GM21737 (cell line): Measurements from ENCODE around the gene RIMS1.
A peak's percentile ranks its signal among the peaks of the same experiment; 100 is the strongest.

Experiments
- ATAC-seq: cut with Tn5 transposase; IDR thresholded peaks from one replicate; pipeline ENCODE4 v1.9.1; 2021; ENCODE audit warnings: mild to moderate bottlenecking, moderate library complexity; ENCODE audit not compliant: unreplicated experiment

RIMS1 gene

DNA sequence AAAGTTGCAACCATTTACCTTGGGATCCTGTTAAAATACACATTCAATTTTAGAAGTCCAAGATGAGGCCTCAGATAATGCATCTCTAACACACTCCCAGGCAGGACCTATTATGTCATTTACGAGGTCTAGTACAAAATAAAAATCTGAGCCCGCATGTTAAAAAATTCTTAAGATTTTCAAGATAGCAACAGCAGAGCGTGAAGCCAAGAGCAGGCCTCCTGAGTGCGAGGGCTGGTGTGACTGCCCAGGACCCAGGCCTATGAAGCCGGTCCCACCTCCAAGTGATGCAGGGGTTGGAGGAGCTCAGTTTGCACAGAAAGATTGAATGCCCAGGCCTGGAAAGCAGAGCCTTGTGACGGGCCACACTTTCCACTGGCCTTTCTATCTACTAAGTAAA, 524.4 kb downstream of the RIMS1 start:
- no peak for ATAC-seq

- peak; percentile 82 for ATAC-seq
These were observed 525.7 kb downstream of the RIMS1 start for GRCh38 chr6:72411872-72412708.

- no peak for ATAC-seq
These were observed 526.3 kb downstream of the RIMS1 start for GRCh38 chr6:72412709-72413044.

DNA sequence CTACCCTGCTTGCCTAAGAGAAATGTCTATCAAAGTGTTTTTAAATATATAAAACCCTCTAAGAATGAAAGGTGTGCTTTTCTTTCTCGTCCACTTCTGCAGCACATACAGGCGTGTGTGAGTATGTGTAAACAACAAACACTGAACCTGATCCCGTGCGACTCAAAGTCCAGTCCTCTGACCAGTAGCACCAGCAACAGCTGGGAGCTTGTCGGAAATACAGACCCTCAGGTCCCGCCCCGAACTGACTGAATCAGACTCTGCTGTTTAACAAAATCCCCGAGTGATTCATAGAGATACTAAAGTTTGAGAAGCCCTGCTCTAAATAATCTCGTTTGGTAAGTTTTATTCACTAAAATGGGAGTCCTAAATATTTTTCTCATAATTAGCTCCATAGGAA, 527.5 kb downstream of the RIMS1 start:
- ATAC-seq, result no peak

GRCh38 chr6:72414657-72415056, 528.3 kb downstream of the RIMS1 start:
- ATAC-seq, result no peak

- ATAC-seq, result no peak
These were observed 530.6 kb downstream of the RIMS1 start for GRCh38 chr6:72416744-72417465.

DNA sequence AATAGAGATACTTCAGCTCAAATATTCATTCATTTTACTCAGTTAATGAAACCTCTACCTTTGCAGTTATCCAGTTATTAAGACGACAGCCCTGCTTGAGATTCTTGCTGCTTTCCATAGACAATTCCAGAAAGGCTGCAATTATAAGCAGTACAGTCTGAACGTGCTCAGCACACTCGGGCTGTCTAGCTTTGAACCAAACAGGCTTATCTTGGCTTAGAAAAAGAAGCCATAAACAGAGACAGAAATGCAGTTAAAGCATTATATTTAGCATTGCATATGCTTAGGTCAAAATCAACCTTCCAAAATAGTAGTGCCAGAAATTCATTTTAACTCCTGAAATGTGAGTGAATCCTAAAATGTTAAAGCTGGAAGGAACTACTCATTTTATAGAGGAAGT, 531.4 kb downstream of the RIMS1 start:
- no peak for ATAC-seq

DNA sequence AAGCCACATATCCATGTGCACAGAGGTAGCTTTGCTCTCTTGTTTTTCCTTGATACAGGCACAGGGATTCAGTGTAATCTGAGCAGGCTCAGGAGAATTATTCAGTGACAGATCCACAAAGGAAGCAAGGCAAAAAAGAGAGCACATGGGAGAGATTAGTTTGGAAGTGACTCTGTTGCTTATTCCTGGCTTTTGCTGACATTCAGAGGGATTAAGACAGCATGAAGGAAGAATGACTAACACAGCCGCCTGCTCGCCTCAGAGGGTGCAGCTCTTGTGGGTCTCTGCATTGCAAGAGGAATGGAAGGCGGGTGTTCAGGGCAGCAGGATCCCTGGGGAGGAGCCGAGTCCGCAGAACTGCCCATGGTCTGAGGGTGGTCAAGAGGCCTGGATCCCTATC, 532.1 kb downstream of the RIMS1 start:
- ATAC-seq, result no peak

DNA sequence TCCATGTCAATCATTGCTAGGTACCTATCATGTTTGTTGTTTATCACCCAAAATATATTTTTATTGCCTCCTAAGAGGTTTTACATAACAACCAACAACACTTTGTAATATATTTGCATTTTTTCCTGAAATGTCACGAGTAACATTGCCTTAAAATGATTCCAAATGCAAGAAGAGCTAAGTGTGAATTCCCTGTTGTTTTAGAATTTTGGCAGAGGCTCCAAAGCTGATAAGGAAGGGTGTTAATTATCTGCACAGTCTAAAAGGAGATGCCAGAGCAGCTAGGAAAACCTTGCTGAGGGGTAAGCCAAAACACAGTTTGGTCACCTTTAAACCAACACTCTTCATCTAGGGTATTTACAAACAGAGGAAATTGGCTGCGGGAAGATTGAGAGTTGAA, 533.6 kb downstream of the RIMS1 start:
- ATAC-seq, result no peak

DNA sequence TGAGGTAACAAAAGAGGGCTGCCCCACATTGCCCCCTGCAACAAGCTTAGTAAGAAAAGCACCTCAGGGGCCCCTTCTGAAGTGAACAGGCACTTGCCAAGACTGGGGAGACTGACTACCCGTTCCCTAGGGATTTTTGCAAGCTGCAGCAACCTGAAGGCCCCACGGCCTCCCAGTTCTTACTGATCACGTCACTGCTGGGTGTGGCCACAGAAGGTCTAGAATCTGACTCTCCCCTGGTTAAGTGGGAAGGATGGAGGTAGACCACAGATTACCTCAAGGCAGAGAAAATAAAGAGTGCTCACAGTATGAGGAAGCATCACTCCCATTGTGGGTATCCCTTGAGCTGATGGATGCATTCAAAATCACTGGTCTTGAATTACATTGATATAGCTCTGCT, 534.1 kb downstream of the RIMS1 start:
- ATAC-seq, result no peak

DNA sequence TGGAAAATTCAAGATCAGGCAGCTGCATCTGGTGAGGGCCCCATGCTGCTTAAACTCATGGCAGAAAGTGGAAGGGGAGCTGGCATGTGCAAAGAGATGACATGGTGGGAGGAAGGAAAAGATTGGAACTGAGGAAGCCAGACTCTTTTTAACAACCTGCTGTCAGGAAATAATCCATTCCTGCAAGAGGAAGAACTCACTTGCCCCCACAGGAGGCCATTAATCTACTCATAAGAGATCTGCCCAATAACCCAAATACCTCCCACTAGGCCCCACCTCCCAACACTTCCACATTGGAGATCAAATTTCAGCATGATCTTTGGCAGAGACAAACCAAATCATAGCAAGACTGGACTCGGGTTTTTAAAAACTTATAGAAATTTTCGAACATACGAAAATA, 535.0 kb downstream of the RIMS1 start:
- ATAC-seq, result no peak

GRCh38 chr6:72422171-72422570, 535.8 kb downstream of the RIMS1 start:
- ATAC-seq, result no peak

DNA sequence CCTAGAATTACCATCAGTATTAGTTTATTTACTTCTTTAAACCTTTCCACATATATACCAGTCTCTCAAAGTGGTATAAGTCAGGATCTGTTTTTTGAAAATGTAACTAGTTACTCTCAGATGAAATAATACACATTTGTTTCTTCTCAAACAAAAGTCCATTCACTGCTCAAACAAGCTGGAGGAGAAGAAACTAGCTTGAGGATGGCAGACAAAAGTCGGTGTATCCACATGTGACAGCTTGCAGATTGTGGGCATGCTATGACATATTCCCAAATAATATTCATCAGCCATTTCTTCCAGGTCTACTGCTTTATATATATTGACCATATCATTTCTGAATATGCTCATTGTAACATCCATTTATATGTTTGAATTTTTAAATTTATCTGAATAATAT, 538.1 kb downstream of the RIMS1 start:
- ATAC-seq, result no peak

DNA sequence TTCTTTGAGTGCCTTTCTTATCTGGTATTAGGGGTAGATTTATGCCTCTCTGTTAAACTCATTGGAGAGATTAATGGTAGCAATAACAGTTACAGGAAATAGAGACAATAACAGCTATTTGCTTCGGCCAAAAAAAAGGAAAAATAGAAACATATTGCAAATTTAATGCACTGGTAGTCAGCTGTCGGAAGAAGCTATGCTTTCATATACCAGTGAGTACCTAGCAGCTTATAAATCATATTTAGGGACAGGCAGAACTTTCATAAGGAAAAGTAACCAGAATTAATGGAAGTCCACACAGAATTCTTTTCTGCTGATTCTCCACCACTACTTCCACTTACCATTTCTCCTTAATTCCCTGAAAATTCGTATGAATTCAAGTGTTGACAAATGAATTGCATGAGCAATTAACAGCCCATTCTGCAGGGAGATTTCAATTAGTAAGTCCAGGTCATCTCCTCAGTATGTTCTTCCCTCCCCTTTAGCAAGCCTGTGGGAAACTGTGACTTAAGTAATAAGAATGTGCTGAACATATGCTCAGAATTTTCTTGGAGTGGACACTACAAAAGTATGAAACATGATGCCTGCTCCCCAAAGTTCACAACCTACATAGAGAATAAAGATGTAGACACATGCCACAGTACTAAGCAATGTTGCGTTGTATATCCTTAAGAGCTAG, 538.8 kb downstream of the RIMS1 start:
- no peak for ATAC-seq

DNA sequence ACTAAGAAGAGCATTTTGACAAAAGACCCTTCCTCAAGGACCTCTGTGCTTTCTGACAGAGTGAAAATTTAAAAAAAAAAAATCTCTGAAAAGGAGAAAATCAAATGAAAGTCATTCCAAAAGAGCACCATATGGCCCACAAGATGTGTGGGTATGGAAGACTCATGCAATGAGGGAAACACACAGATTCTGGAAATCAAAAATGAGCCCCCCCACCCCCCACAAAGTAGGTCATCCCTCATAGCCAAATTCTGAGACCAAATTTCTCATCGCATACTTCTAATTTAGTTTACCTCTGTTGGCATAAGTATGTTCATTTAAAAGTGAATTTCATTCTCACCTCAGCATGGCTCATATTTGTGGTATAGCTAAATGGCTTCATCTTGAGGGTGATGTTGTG, 554.3 kb downstream of the RIMS1 start:
- no peak for ATAC-seq

DNA sequence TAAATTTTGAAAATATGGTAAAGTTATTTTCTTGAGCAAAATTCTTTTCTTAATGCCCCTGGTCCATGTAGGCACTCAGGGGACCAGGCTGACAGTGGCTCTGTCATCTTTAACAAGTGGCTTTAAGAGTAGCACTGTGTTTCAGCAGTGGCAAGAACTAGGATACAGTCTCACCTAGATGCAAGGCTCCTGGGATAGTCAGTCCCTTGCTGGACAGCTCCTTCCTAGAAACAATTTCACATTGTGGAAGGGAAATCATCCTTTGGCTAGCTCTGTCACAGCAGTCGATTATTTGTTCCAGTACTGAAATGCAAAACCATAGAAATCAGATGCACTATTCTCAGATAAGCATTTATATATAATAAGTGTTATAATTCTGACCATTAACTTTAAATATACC, 560.1 kb downstream of the RIMS1 start:
- ATAC-seq, result no peak
